CMK (cell line): ENCODE measurements around the gene FARS2.

ENCODE experiments used
- DNase-seq: peaks from one replicate; pipeline ENCODE4 v3.0.0-alpha.2; 2010; ENCODE audit warnings: low read depth

The FARS2 gene

GRCh38 chr6:5731435-5731834, 470.1 kb downstream of the FARS2 start:
- DNase-seq, result no peak

- DNase-seq, result no peak
Measured at GRCh38 chr6:5732496-5732895, 471.2 kb downstream of the FARS2 start.

- DNase-seq, result no peak
Measured at GRCh38 chr6:5736016-5736738, 474.9 kb downstream of the FARS2 start.

GRCh38 chr6:5737460-5737859, 476.1 kb downstream of the FARS2 start:
- no peak for DNase-seq

- no peak for DNase-seq
Measured at GRCh38 chr6:5738211-5738610, 476.9 kb downstream of the FARS2 start.

- no peak for DNase-seq
Measured at GRCh38 chr6:5744497-5744896, 483.2 kb downstream of the FARS2 start.

- DNase-seq, result no peak
Measured at GRCh38 chr6:5745081-5745480, 483.8 kb downstream of the FARS2 start.

- no peak for DNase-seq
Measured at GRCh38 chr6:5746053-5746758, 484.9 kb downstream of the FARS2 start.

- DNase-seq, result no peak
Measured at GRCh38 chr6:5746759-5747130, 485.4 kb downstream of the FARS2 start.

- no peak for DNase-seq
Measured at GRCh38 chr6:5747379-5747778, 486.1 kb downstream of the FARS2 start.

- no peak for DNase-seq
Measured at GRCh38 chr6:5749016-5749650, 487.8 kb downstream of the FARS2 start.

- DNase-seq, result no peak
Measured at GRCh38 chr6:5749651-5750215, 488.4 kb downstream of the FARS2 start.

GRCh38 chr6:5751525-5752390, 490.4 kb downstream of the FARS2 start:
- no peak for DNase-seq

GRCh38 chr6:5752391-5752680, 491.0 kb downstream of the FARS2 start:
- no peak for DNase-seq

GRCh38 chr6:5753209-5753608, 491.9 kb downstream of the FARS2 start:
- DNase-seq, result no peak

- no peak for DNase-seq
Measured at GRCh38 chr6:5754904-5755303, 493.6 kb downstream of the FARS2 start.

GRCh38 chr6:5759571-5759970, 498.3 kb downstream of the FARS2 start:
- no peak for DNase-seq

GRCh38 chr6:5761370-5761769, 500.1 kb downstream of the FARS2 start:
- DNase-seq, result no peak

- no peak for DNase-seq
Measured at GRCh38 chr6:5762561-5762968, 501.3 kb downstream of the FARS2 start.

- DNase-seq, result no peak
Measured at GRCh38 chr6:5763407-5763806, 502.1 kb downstream of the FARS2 start.

GRCh38 chr6:5763871-5764270, 502.6 kb downstream of the FARS2 start:
- no peak for DNase-seq

- no peak for DNase-seq
Measured at GRCh38 chr6:5764401-5764955, 503.2 kb downstream of the FARS2 start.
